AG04450 (cell line): Measurements from ENCODE around the gene OR2AK2. TPM values are rescaled to one million over a fixed set of nuclear protein-coding genes. Genes with fewer than 3 reads are reported as not detected.

Experiments used
- CTCF ChIA-PET: fragments of 300-600, 350-600 bp; formaldehyde crosslinking; extraction: SDS; loops from one replicate; lab custom pipeline; 2022; ENCODE audit warnings: antibody characterized with exemption, inconsistent platforms; lab: Charles Lee
- POLR2A ChIA-PET: fragments of 350-600 bp; formaldehyde crosslinking; extraction: SDS; loops from one replicate; lab custom pipeline; 2021; ENCODE audit warnings: antibody characterized with exemption, inconsistent platforms; lab: Yijun Ruan, JAX
- DNase-seq: peaks from one replicate; pipeline ENCODE4 v3.0.0-alpha.2; 2011; ENCODE audit warnings: low read depth, low spot score
- H3K27ac ChIP-seq: one replicate; pipeline ENCODE4 v1.5.1; 2012; ENCODE audit warnings: low read depth, low read length, control low read depth
- H3K27me3 ChIP-seq: one replicate; pipeline ENCODE4 v1.6.0; 2012; ENCODE audit warnings: low read length; ENCODE audit not compliant: control insufficient read depth, insufficient read depth
- H3K4me3 ChIP-seq: 2 replicates; pipeline ENCODE4 v1.5.1; 2011; ENCODE audit warnings: mild to moderate bottlenecking, low read depth, low read length, control low read depth
- H3K9me3 ChIP-seq: 2 replicates; pipeline ENCODE4 v1.5.1; 2012; ENCODE audit warnings: low read length; ENCODE audit not compliant: control insufficient read depth, insufficient read depth
- polyA plus RNA-seq: library from polyadenylated mRNA; depleted of rRNA; stranded (reverse); fragments of >200 nt; gene quantifications from 2 replicates; pipeline ENCODE4 v1.2.3, GENCODE V29; 2011
- TF ChIP-seq, protein P1 (sequence below): IDR thresholded peaks from 2 replicates; pipeline ENCODE4 v1.5.1; 2011; ENCODE audit warnings: low read depth, low read length, control low read depth, inconsistent platforms

OR2AK2 gene
- polyA plus RNA-seq, 1 experiment, result not detected

DNA sequence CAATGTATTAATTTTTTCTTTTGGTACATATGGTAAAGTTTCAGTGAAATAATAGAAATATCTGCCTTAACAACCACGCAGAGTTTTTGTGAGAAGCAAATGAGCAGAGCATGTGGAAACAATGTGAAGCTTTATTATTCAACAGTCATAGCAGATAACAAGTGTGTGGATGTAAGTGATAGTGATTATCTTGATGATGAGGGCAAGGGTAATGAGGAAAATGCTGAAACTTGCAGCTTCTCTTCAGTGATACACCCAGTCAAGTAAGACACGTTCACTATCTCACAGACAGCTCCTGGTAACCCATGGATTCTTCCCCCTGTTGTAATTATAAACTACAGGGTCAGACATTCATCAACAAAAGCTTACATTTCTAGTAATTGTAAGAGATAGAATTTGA, 33.8 kb downstream of the OR2AK2 start:
- H3K9me3 ChIP-seq, result peaks cover 15% of the 10 kb centered on the region

GRCh38 chr1:248000169-248000568, 35.1 kb downstream of the OR2AK2 start:
- TF ChIP-seq, protein P1, sequence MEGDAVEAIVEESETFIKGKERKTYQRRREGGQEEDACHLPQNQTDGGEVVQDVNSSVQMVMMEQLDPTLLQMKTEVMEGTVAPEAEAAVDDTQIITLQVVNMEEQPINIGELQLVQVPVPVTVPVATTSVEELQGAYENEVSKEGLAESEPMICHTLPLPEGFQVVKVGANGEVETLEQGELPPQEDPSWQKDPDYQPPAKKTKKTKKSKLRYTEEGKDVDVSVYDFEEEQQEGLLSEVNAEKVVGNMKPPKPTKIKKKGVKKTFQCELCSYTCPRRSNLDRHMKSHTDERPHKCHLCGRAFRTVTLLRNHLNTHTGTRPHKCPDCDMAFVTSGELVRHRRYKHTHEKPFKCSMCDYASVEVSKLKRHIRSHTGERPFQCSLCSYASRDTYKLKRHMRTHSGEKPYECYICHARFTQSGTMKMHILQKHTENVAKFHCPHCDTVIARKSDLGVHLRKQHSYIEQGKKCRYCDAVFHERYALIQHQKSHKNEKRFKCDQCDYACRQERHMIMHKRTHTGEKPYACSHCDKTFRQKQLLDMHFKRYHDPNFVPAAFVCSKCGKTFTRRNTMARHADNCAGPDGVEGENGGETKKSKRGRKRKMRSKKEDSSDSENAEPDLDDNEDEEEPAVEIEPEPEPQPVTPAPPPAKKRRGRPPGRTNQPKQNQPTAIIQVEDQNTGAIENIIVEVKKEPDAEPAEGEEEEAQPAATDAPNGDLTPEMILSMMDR, result no peak
- ChIA-PET POLR2A (no interaction called here), CTCF (no interaction called here)
- Histone ChIP-seq H3K27me3 (no peaks in the 10 kb centered on the region), H3K4me3 (no peak overlapping the region), H3K27ac (no peak overlapping the region), H3K9me3 (peaks cover 10% of the 10 kb centered on the region)
- no peak for DNase-seq

More for the DNA sequence above, 33.8 kb downstream of the OR2AK2 start:
- Histone ChIP-seq H3K27ac (no peak overlapping the region), H3K27me3 (no peaks in the 10 kb centered on the region), H3K4me3 (no peak overlapping the region)
- no peak for DNase-seq
- POLR2A ChIA-PET, result no interaction called here
- CTCF ChIA-PET, result no interaction called here
- TF ChIP-seq, protein P1, result no peak

DNA sequence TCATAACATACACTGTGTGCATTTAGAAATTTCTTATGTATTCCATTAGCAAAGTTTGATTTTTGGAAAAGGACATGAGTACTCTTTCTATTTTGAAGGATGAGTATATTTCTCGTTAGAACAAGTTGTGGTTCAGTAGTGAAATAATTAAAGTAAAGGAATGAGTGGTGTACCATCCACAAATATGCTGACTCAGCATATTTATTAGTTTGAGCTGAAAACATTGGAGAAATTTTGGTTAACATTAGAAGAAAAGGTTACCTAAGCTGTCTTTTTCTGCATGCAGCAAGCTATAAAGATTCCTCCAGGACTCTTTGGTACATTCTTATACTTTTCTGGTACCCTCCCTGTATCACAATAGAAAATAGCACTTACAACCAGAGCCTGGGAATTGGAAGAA, 42.7 kb downstream of the OR2AK2 start:
- Histone ChIP-seq H3K27ac (no peak overlapping the region), H3K27me3 (no peaks in the 10 kb centered on the region), H3K9me3 (peaks cover 9% of the 10 kb centered on the region), H3K4me3 (no peak overlapping the region)
- ChIA-PET POLR2A (no interaction called here), CTCF (no interaction called here)
- DNase-seq, result no peak
- TF ChIP-seq, protein P1, result no peak

DNA sequence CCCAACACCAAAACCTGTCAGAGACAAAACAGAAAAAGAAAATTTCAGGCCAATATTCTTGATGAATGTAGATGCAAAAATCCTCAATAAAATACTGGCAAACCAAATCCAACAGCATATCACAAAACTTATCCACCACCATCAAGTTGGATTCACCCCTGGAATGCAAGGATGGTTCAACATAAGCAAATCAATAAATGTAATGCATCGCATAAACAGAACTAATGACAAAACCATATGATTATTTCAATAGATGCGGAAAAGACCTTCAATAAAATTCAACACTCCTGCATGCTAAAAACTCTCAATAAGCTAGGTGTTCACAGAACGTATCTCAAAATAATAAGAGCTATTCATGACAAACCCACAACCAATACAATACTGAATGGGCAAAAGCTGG, 44.6 kb downstream of the OR2AK2 start:
- POLR2A ChIA-PET, result no interaction called here

DNA sequence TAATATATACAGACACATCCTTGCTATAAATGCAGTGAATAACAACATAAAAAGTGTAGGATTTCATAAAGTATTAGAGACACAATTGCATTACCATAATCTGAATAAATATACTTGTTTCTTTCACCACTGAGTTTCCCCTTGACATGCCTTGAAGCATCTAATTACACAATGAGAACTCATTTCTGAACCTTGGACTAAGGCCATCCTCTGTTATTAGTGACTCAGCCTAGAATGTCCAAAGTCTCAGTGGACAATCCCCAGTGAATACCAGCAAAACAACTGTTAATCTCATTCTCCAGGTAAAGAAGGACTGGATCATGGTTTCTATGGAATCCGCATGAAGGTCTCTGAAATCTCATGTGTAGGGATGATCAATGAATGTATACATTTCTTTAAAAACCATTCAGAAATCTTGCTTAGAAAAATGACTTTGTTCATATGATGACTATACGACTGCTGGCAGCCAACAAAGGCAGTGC, 48.2 kb downstream of the OR2AK2 start, which contains the start of gene OR2L5:
OR2L5 (plus strand) TSS at position 432 of the 482 bp plus-strand sequence. CDS start 8,288 bp downstream, outside the sequence.
- Histone ChIP-seq H3K4me3 (no peak within 1 kb of the TSS), H3K27ac (no peak within 1 kb of the TSS), H3K9me3 (peaks cover 5% of the 10 kb centered on the region; the same call in 1 of the 2 replicates), H3K27me3 (no peaks in the 10 kb centered on the region)
- TF ChIP-seq, protein P1, result no peak
- no peak for DNase-seq
- CTCF ChIA-PET, result no interaction called here
- POLR2A ChIA-PET, result no interaction called here

More for the DNA sequence above, 44.6 kb downstream of the OR2AK2 start:
- no peak for DNase-seq
- Histone ChIP-seq H3K27ac (no peak overlapping the region), H3K27me3 (no peaks in the 10 kb centered on the region), H3K4me3 (no peak overlapping the region), H3K9me3 (peaks cover 6% of the 10 kb centered on the region; the same call in 1 of the 2 replicates)
- CTCF ChIA-PET, result no interaction called here
- TF ChIP-seq, protein P1, result no peak
